Stimulated activated CD4-positive, alpha-beta T cell treated with anti-CD3 and anti-CD28 coated beads, Interleukin-1b, Interleukin-23, amount 100 ng/mL, for 4 hours (primary cell): ENCODE data around the gene NCR3LG1.

Experiments used
- DNase-seq, 2 donors: peaks; one replicate each; pipeline ENCODE4 v3.0.0-alpha.2; 2020; ENCODE audit warnings: low read depth in 2 of 2

The NCR3LG1 gene

GRCh38 chr11:17369684-17370243, 18.2 kb downstream of the NCR3LG1 start:
- no peak for DNase-seq

DNA sequence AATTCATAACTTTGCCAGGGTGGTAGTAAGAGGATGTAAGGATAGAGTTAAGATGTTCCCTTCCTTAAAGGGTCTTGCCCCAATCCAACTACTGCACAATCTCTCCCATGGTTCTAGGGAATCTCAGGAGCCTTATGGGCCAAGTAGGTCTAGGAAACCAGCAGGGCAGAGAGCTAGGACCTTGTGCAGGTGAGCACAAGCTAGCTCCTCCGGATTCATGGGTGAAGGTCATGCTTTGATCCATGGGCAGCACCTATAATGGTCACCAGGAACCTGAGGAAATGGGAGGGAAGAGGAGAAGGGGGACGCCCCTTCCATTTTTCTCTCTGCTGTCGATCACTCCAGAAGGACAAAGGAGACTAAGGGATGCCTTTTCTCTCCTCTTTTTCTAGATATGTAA, 20.0 kb downstream of the NCR3LG1 start:
- no peak for DNase-seq

DNA sequence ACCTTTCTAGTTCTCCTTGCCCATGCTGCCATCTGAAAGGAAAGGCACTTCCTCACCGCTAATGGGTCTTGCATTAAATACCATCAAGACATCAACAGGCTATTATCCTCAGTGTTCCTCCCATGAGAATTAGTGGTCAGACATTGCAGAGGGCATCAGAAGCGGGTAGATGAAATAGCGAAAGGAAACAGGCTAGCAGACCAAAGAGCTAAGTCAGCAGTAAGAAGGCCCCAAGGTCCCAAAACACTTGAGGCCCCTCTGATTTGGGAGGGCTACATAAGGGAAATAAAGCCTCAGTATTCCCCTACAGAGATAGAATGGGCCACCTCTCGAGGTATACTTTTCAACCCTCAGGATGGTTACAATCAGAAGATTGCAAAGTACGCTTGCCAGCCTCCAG, 23.9 kb downstream of the NCR3LG1 start:
- DNase-seq = no peak

GRCh38 chr11:17376493-17376892, 24.9 kb downstream of the NCR3LG1 start:
- DNase-seq = no peak

DNA sequence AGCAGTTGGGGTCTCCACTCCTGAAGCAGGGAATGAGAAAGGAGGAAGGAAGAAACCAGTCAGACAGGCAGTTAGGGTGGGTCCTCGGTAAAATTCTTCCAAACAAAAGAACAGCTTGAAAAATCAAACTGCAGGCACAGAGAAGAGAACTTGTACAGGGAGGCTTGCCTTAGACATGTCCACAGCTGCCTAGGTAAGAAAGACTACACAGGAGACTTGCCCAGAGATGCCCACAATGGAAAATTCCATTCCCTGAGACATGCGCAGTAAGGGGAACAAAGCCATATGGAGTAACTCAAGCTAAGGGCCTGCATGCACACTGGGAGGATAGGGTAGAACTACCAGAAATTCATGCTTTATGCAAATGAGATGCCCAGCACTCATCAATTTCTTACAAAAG, 27.1 kb downstream of the NCR3LG1 start:
- DNase-seq = no peak

DNA sequence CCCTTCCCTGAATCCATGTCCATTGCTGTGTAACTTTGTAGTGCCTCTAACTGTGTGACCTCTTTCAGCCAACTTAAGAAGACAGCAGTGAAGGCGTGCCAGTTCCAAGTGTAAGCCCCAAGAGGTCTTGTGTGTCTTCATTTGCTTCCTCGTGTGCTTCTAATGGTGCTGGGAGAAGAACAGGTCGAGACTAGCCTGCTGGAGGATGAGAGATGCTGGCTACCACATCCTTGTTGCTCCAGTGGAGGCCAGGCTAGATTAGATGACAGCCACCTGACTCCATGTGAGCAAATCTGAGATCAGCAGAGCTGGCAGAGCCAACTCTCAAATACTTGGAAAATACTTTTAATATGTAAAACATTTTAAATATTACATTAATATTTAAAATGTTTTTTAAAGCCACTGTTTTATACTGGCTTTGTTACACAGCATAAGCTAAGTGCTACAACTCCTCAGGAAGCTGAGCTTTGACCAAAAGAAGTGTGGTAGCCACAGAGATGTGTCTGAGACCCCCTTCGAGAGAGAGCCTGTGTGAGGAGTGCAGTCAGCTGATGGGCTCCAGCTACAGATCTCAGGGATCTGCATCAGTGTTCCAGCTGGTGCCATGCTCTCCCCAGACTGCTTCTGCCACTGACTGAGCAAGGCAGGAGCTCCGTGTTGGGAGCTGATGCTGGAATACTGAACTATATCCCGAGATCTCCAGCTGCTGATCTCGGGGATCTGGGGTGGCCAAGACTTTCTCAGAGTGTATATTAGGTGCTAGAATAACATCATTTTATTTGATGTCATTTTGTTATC, 28.0 kb downstream of the NCR3LG1 start:
- no peak for DNase-seq

- DNase-seq = no peak
These were observed 29.6 kb downstream of the NCR3LG1 start for GRCh38 chr11:17381156-17381555.

DNA sequence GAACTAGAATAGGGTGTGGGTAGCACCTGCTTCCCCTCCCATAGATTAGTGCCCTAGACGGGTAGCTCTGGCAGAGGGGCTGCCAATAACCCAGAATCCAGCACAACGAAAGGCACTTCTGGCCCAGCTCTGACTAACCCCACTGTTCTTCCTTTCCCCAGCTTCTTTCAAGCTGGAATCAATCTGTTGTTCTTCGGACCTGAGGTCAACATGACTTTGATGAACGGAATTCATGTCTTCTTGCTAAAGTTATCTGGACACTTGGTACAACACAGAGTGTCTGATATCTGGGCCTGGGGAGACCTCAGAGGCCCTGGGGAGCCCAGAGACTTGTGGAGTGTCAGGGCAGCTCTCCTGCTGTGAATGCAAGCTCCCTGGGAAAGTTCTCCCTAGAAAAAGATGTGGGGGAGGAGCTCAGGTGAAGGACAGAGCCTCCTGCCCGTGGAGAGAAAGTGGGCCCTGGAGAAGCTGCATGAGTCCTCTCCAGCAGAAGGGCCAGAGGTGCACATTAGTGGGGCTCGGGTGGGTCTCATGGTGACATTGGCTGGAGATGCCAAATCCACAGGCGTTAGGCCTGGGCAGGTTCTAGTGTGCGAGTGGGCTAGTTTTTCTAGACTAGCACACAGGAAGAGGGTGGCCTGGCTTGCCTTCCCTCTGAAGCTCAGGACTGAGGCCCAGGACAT, 30.6 kb downstream of the NCR3LG1 start:
- no peak for DNase-seq

- DNase-seq = no peak
These were observed 31.9 kb downstream of the NCR3LG1 start for GRCh38 chr11:17383461-17383860.

GRCh38 chr11:17384002-17384511, 32.5 kb downstream of the NCR3LG1 start:
- peak; percentile 71 to 74 for DNase-seq

- no peak for DNase-seq
These were observed 33.9 kb downstream of the NCR3LG1 start for GRCh38 chr11:17385492-17385891.

DNA sequence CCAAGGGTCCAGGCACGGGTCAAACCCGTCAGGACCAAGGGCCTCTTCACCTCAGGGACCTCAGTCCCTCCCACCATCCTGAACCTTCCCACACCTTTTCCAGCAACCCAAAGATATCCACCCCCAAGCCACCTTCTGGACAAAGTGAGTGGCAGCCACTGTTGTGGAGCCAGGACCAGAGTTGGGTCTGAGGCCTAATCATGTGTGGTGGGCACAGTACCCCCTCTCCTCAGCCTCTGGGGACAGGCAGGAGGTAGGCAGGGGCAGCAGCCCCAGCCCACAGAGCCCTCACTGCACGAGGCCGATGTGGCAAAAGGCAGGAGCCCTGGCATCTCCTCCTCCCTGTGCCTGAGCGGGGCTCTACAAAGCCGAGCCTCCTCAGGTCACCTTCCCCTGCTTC, 34.3 kb downstream of the NCR3LG1 start:
- no peak for DNase-seq

GRCh38 chr11:17386331-17387084, 34.9 kb downstream of the NCR3LG1 start:
- DNase-seq = peak in 1 of 2 donors; percentile 39

- DNase-seq = no peak
These were observed 35.7 kb downstream of the NCR3LG1 start for GRCh38 chr11:17387254-17387653.

DNA sequence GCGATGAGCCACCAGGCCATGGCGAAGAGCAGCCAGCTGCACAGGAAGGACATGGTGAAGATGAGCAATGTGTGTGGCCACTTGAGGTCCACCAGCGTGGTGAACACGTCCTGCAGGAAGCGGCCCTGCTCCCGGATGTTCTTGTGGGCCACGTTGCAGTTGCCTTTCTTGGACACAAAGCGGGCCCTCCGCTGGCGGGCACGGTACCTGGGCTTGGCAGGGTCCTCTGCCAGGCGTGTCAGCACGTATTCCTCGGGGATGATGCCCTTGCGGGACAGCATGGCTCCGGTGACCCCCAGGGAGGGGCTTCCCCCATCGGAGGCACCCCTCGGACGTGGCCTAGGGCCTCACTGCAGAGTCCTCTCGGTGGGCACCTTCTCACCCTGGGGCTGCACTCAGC, 36.2 kb downstream of the NCR3LG1 start:
- DNase-seq = no peak

DNA sequence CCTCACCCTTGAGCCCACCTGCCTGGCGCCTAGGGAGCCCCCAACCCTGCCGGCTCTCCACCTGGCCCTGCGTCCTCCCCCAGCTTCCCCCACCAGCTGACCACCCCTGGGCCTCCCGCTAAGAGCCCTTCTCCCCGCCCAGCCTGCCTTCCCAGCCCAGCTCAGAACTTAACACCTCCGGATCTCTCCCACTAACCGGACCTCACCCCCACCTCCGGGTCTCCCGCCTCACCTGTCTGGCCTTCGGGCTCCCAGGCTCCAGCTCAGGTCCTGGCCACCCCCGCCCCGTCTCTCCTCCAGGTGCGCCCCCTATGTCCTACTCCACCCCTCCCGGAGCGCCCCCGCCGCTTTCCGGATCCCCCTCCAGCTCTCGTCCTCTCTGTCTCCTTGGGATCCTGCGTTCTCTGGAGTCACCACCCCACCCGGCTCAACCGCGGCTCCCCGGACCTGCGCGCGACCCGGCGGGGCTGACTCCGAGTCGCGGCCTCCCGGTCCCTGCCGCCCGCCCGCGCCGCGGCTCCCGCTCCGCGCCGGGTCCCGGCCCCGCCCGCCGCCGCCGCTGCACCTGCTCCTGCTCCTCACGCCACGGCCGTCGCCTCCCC, 37.1 kb downstream of the NCR3LG1 start, which contains the start of gene KCNJ11:
Gene KCNJ11, minus strand, starts transcription at position 51 of the 602 bp plus-strand sequence. CDS start 568 bp downstream, outside the sequence.
- DNase-seq = peak in 1 of 2 donors; percentile 7

DNA sequence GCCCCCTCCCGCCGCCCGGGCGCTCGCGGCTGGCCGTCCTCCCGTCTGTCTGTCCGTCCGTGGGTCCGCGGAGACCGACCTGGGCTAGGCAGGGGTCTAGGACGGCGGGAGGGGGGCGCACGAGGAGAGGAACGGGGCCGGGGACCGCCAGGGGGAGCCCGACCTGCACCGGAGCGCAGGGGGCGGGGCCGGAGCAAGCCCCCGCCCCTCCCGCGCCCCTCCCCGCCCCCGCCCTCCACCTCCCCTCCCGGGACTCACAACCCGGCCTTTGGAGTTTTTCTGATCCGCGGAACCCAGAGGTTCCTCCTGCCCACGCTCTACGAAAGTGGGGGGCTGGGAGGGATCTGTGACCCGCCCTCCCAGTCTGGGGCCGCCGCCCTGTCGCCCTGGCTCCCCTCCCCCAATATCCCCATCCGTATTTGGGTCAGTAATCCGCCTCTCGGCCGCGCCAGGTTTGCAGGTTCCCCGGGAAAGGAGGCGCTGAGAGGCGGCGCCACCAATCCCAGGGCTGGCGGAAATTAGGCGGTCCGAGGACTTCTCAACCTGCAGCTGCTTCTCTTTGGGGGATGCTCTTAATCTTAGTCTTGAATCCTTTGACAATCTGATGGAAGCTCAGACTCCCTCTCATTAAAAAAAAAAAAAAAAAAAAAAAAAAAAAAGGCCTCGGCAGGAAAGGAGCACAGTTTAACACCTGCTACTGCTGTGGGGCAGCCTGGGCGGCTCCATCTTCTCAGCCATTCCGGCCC, 37.8 kb downstream of the NCR3LG1 start:
- DNase-seq = peak; percentile 78 to 83

GRCh38 chr11:17389957-17390649, 38.5 kb downstream of the NCR3LG1 start:
- no peak for DNase-seq

- no peak for DNase-seq
These were observed 40.1 kb downstream of the NCR3LG1 start for GRCh38 chr11:17391493-17392355.
